K562 (cell line): ENCODE measurements around the gene MEIS2. TPM values are rescaled to one million over a fixed set of nuclear protein-coding genes. Genes with fewer than 3 reads are reported as not detected.

Experiments
- HNRNPUL1 ChIP-seq: fragments of 200-400 bp; formaldehyde crosslinking; IDR thresholded peaks from 2 replicates; pipeline ENCODE4 v1.6.1; 2017; ENCODE audit warnings: low read length
- NFRKB ChIP-seq: fragments of 450-650 bp; IDR thresholded peaks from 2 replicates; pipeline ENCODE4 v1.6.1; 2016; ENCODE audit warnings: low read depth
- PRDM10 ChIP-seq: fragments of 450-650 bp; IDR thresholded peaks from 2 replicates; pipeline ENCODE4 v1.6.1; 2018; ENCODE audit not compliant: partially characterized antibody
- SNRNP70 ChIP-seq: fragments of 200-400 bp; formaldehyde crosslinking; optimal IDR thresholded peaks from 2 replicates; pipeline ENCODE3; 2017; ENCODE audit warnings: low read depth, low read length
- TAF7 ChIP-seq: fragments of 450-650 bp; IDR thresholded peaks from 2 replicates; pipeline ENCODE4 v1.6.1; 2016; ENCODE audit warnings: missing genetic modification characterization, missing compliant biosample characterization
- ZFP91 ChIP-seq: sonication (generic); formaldehyde crosslinking; IDR thresholded peaks from 2 replicates; pipeline ENCODE4 v1.8.0; 2022; ENCODE audit warnings: mild to moderate bottlenecking, missing genetic modification reagents
- ZNF347 ChIP-seq: fragments of 450-650 bp; formaldehyde crosslinking; IDR thresholded peaks from 2 replicates; pipeline ENCODE4 v1.4.0; 2020; ENCODE audit warnings: low read depth, mild to moderate bottlenecking, moderate library complexity
- ZNF512 ChIP-seq: IDR thresholded peaks from 2 replicates; pipeline ENCODE4 v1.6.1; 2016; ENCODE audit warnings: missing genetic modification characterization, missing compliant biosample characterization
- polyA plus RNA-seq, 8 experiments: library from polyadenylated mRNA; depleted of rRNA in 4 of 8; stranded (reverse) in 5 of 8; unstranded in 3 of 8; fragments of >200 nt; fragmentation: Nextera tagmentation in 2 of 8; fragmentation: Illumina TruSeq in 1 of 8; extraction: Ambion mirVana in 2 of 8; extraction: Trizol in 1 of 8; gene quantifications; 2 replicates each; pipeline versions ENCODE4 v1.2.1 to v1.2.3, GENCODE V29; 2011 to 2014; ENCODE audit warnings: inconsistent platforms in 1 of 8, missing spikeins in 1 of 8
- total RNA-seq, 7 experiments: library from RNA; depleted of rRNA in 6 of 7; stranded (reverse); fragments of >200 nt in 6 of 7; fragmentation: Illumina TruSeq in 2 of 7; extraction: Trizol in 2 of 7; gene quantifications; 2 replicates each; pipeline versions ENCODE4 v1.2.1 to v1.2.3, GENCODE V29; 2011 to 2021; ENCODE audit warnings: low replicate concordance in 1 of 7
- TF ChIP-seq, protein P1 (sequence below): fragments of 450-650 bp; IDR thresholded peaks from 2 replicates; pipeline ENCODE4 v1.6.1; 2016; ENCODE audit warnings: missing biosample characterization, missing genetic modification characterization

The MEIS2 gene
- total and polyA plus RNA-seq, 9 of the 15 experiments (the other 6 are each of a cell fraction or from before 2014, with no cell fraction given) = 7.5 to 64.2 (median 22.3) TPM

GRCh38 chr15:37059086-37059485 is 41.3 kb downstream of the MEIS2 start (continued):
- TF ChIP-seq PRDM10 (no peak), NFRKB (no peak), HNRNPUL1 (no peak), ZNF347 (CRISPR knock-in tag) (no peak), TAF7 (tag) (no peak), SNRNP70 (no peak), ZFP91 (CRISPR knock-in tag) (no peak), ZNF512 (tag) (no peak)
- TF ChIP-seq, protein P1, sequence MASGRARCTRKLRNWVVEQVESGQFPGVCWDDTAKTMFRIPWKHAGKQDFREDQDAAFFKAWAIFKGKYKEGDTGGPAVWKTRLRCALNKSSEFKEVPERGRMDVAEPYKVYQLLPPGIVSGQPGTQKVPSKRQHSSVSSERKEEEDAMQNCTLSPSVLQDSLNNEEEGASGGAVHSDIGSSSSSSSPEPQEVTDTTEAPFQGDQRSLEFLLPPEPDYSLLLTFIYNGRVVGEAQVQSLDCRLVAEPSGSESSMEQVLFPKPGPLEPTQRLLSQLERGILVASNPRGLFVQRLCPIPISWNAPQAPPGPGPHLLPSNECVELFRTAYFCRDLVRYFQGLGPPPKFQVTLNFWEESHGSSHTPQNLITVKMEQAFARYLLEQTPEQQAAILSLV (tag) = no peak
